GM12878 (cell line): ENCODE data around the gene TRIM54.

Source experiments
- BACH1 ChIP-seq: fragments of 450-650 bp; IDR thresholded peaks from 2 replicates; pipeline ENCODE4 v1.6.1; 2017; ENCODE audit warnings: mild to moderate bottlenecking, borderline replicate concordance
- CBFB ChIP-seq: IDR thresholded peaks from 2 replicates; pipeline ENCODE4 v1.6.1; 2016; ENCODE audit warnings: antibody characterized with exemption, low read depth
- CTCF ChIP-seq, 3 experiments: IDR thresholded peaks in 2 of 3; conservative IDR thresholded peaks in 1 of 3; 2 replicates each; pipeline ENCODE4 v1.5.1; 2011; ENCODE audit warnings: low read depth in 3 of 3, low read length in 3 of 3, mild to moderate bottlenecking in 3 of 3, control low read depth in 2 of 3, moderate library complexity in 2 of 3, inconsistent platforms in 1 of 3, mixed read lengths in 1 of 3; ENCODE audit not compliant: control insufficient read depth in 2 of 3, insufficient read depth in 1 of 3; ENCODE audit errors: extremely low read depth in 1 of 3
- MLLT1 ChIP-seq: fragments of 450-650 bp; IDR thresholded peaks from 2 replicates; pipeline ENCODE4 v1.6.1; 2016; ENCODE audit warnings: mild to moderate bottlenecking
- SIX5 ChIP-seq: IDR thresholded peaks from 2 replicates; pipeline ENCODE4 v1.6.1; 2011; ENCODE audit warnings: mild to moderate bottlenecking, low read depth, low read length, moderate library complexity; ENCODE audit not compliant: severe bottlenecking
- TCF7 ChIP-seq: IDR thresholded peaks from 2 replicates; pipeline ENCODE4 v1.6.1; 2014; ENCODE audit warnings: antibody characterized with exemption, borderline replicate concordance
- ZZZ3 ChIP-seq: IDR thresholded peaks from 2 replicates; pipeline ENCODE4 v1.6.1; 2011; ENCODE audit warnings: low read depth; ENCODE audit not compliant: control insufficient read depth, insufficient read length
- TF ChIP-seq, protein P1 (sequence below): IDR thresholded peaks from 2 replicates; pipeline ENCODE4 v1.6.1; 2012; ENCODE audit warnings: mild to moderate bottlenecking, low read depth, low read length
- TF ChIP-seq, protein P2 (sequence below): fragments of 450-650 bp; IDR thresholded peaks from 2 replicates; pipeline ENCODE4 v1.6.1; 2017; ENCODE audit warnings: mild to moderate bottlenecking, moderate library complexity

DNA sequence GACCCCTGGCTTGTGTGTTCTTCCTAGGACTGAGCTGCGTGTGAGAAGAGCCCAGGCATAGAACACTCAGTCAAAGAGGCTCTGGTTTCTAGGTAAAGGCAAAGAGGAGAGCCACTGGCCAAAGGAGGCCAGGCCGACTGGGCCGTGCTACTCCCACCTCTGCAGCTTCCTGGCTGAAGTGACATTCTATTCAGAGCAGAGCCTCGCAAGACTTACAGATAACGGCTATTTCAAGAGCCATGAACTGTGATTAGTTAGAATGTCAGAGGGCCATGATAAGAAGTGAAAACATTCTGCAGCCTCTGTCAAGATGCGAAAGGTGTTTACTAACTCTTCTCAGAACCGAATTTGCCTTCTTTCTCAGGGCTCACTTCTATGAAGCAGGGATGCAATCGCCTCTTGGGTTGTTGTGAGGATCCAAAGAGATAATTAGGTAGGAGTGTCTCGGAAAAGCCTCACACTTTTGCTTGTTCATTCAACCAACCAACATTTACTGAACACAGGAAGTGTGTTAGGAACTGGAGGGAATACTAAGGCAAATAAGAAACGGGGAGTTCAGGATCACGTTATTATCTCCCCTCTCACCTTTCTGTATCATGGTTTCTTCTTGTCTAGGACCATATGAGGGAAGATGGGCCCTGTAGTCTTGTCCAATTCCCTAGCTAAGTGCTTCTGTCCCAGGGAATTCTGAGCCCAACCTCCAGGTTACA is 10.4 kb upstream of the TRIM54 start:
- TF ChIP-seq MLLT1 = no peak
- no peak for TF ChIP-seq ZZZ3
- no peak for TF ChIP-seq CTCF (IDR thresholded peaks at IDR 0.05 in 2 of 3, conservative IDR thresholded peaks at IDR 0.05 in 1 of 3; ENCODE audit: control insufficient read depth in 2 of 3, extremely low read depth in 1 of 3, insufficient read depth in 1 of 3, low read depth in 3 of 3, low read length in 3 of 3)
- TF ChIP-seq SIX5 = no peak
- TF ChIP-seq CBFB = no peak
- TF ChIP-seq, protein P1, sequence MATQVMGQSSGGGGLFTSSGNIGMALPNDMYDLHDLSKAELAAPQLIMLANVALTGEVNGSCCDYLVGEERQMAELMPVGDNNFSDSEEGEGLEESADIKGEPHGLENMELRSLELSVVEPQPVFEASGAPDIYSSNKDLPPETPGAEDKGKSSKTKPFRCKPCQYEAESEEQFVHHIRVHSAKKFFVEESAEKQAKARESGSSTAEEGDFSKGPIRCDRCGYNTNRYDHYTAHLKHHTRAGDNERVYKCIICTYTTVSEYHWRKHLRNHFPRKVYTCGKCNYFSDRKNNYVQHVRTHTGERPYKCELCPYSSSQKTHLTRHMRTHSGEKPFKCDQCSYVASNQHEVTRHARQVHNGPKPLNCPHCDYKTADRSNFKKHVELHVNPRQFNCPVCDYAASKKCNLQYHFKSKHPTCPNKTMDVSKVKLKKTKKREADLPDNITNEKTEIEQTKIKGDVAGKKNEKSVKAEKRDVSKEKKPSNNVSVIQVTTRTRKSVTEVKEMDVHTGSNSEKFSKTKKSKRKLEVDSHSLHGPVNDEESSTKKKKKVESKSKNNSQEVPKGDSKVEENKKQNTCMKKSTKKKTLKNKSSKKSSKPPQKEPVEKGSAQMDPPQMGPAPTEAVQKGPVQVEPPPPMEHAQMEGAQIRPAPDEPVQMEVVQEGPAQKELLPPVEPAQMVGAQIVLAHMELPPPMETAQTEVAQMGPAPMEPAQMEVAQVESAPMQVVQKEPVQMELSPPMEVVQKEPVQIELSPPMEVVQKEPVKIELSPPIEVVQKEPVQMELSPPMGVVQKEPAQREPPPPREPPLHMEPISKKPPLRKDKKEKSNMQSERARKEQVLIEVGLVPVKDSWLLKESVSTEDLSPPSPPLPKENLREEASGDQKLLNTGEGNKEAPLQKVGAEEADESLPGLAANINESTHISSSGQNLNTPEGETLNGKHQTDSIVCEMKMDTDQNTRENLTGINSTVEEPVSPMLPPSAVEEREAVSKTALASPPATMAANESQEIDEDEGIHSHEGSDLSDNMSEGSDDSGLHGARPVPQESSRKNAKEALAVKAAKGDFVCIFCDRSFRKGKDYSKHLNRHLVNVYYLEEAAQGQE = no peak
- no peak for TF ChIP-seq BACH1
- TF ChIP-seq TCF7 = no peak
- TF ChIP-seq, protein P2, sequence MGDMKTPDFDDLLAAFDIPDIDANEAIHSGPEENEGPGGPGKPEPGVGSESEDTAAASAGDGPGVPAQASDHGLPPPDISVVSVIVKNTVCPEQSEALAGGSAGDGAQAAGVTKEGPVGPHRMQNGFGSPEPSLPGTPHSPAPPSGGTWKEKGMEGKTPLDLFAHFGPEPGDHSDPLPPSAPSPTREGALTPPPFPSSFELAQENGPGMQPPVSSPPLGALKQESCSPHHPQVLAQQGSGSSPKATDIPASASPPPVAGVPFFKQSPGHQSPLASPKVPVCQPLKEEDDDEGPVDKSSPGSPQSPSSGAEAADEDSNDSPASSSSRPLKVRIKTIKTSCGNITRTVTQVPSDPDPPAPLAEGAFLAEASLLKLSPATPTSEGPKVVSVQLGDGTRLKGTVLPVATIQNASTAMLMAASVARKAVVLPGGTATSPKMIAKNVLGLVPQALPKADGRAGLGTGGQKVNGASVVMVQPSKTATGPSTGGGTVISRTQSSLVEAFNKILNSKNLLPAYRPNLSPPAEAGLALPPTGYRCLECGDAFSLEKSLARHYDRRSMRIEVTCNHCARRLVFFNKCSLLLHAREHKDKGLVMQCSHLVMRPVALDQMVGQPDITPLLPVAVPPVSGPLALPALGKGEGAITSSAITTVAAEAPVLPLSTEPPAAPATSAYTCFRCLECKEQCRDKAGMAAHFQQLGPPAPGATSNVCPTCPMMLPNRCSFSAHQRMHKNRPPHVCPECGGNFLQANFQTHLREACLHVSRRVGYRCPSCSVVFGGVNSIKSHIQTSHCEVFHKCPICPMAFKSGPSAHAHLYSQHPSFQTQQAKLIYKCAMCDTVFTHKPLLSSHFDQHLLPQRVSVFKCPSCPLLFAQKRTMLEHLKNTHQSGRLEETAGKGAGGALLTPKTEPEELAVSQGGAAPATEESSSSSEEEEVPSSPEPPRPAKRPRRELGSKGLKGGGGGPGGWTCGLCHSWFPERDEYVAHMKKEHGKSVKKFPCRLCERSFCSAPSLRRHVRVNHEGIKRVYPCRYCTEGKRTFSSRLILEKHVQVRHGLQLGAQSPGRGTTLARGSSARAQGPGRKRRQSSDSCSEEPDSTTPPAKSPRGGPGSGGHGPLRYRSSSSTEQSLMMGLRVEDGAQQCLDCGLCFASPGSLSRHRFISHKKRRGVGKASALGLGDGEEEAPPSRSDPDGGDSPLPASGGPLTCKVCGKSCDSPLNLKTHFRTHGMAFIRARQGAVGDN = no peak
